ENCODE results near the gene RCAN1. TPM values are rescaled to one million over a fixed set of nuclear protein-coding genes. Genes with fewer than 3 reads are reported as not detected.

RCAN1 gene
- total RNA-seq, 1 experiment from 2014 or later, result 9.7 TPM

DNA sequence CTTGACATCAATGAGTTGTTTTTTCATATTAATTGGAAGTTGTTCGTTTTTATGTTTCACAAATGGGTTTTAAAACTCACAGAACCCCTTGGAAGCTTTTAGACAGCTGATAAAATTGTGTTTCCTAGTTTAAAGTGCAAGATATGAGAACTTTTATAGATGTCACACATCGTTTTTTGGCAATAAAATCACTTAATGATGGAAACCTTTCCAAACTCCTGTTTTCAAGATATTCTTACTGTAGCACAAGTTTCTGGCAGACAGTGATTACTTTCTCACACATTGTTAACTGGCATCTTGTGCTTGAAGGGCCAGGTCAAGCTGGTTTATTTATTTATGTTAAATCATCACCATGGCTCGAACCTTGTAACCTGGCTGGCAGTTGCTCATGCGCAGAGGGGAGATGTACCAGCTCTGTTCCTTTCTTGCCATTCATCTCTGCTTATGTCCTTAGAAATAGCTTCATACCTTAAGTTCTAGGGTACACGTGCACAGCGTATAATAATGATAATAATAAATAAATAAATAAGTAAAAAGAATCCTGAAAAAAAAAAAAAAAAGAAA, 10.2 kb upstream of the RCAN1 start:
- no peaks in the 10 kb centered on the region for H3K79me2 ChIP-seq (ENCODE audit: insufficient read depth, low read length)
- H4K20me1 ChIP-seq (ENCODE audit: insufficient read depth), result no peaks in the 10 kb centered on the region
- no peak overlapping the region for H3K9ac ChIP-seq (ENCODE audit: low read length)
- no peak for ATAC-seq
- intact Hi-C loops (cut with micrococcal nuclease), result no loop called here
- H3K4me1 ChIP-seq (ENCODE audit: control insufficient read depth in 1 of 2, insufficient read depth in 2 of 2, low read length in 2 of 2), result no peaks in the 10 kb centered on the region
- H3K4me2 ChIP-seq (ENCODE audit: low read length), result no peak overlapping the region
- POLR2A ChIA-PET, result no interaction called here
- H3K4me3 ChIP-seq (replicated peaks in 1 of 2; ENCODE audit: low read depth in 1 of 2, low read length in 2 of 2), result no peak overlapping the region
- no peak for DNase-seq (ENCODE audit: low read depth, low spot score)
- no peaks in the 10 kb centered on the region for H3K9me3 ChIP-seq (ENCODE audit: control insufficient read depth in 1 of 2, insufficient read depth in 1 of 2, low read depth in 1 of 2, low read length in 2 of 2)
- H3K27ac ChIP-seq (ENCODE audit: low read depth, low read length), result no peak overlapping the region
- no peak for TF ChIP-seq SRF (IDR thresholded peaks at IDR 0.05; ENCODE audit: low read depth)
- TF ChIP-seq, protein P1, sequence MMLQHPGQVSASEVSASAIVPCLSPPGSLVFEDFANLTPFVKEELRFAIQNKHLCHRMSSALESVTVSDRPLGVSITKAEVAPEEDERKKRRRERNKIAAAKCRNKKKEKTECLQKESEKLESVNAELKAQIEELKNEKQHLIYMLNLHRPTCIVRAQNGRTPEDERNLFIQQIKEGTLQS (IDR thresholded peaks at IDR 0.05), result no peak
- CTCF ChIA-PET, result no interaction called here
- no peak overlapping the region for H2AFZ ChIP-seq (ENCODE audit: low read depth, low read length, poor library complexity, severe bottlenecking)
- RAD21 ChIA-PET (ENCODE audit: low non-redundant PET in 1 of 2, low total read pairs in 2 of 2, uncharacterized antibody in 2 of 2, unreplicated experiment in 2 of 2), result no interaction called here
- H3K9me2 ChIP-seq (ENCODE audit: insufficient read depth), result no peaks in the 10 kb centered on the region
- H3K27me3 ChIP-seq (ENCODE audit: insufficient read depth, low read length), result no peaks in the 10 kb centered on the region
- no TSS peak for BruUV-seq (replicated peaks)
- no peaks in the 10 kb centered on the region for H3K36me3 ChIP-seq (ENCODE audit: control insufficient read depth in 1 of 2, insufficient read depth in 2 of 2, low read length in 2 of 2)

DNA sequence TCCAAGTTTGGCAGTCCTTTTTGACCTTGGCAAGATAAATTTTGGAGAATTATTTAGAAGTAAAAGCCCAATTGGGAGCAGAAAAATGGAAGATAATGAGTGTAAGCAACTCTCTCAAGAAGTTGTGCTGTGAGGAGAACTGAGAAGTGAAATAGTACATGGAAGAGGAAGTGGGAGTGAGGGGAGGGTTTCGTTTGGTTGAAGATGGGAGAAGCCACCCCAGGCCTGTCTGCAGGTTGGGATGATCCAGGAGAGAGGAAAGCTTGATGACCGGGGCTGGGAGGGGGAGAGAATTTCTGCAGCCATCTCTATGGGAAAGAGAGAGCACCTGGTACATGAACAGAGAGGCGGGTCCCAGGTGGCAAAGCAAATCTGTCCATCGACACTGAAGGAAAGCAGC, 8.6 kb upstream of the RCAN1 start:
- POLR2A ChIA-PET, result no interaction called here
- Histone ChIP-seq H3K4me2 (ENCODE audit: low read length) (no peak overlapping the region), H2AFZ (ENCODE audit: low read depth, low read length, poor library complexity, severe bottlenecking) (no peak overlapping the region), H3K36me3 (ENCODE audit: control insufficient read depth in 1 of 2, insufficient read depth in 2 of 2, low read length in 2 of 2) (no peaks in the 10 kb centered on the region), H3K4me1 (ENCODE audit: control insufficient read depth in 1 of 2, insufficient read depth in 2 of 2, low read length in 2 of 2) (no peaks in the 10 kb centered on the region), H3K9me3 (ENCODE audit: control insufficient read depth in 1 of 2, insufficient read depth in 1 of 2, low read depth in 1 of 2, low read length in 2 of 2) (no peaks in the 10 kb centered on the region), H3K27me3 (ENCODE audit: insufficient read depth, low read length) (no peaks in the 10 kb centered on the region), H3K9me2 (ENCODE audit: insufficient read depth) (no peaks in the 10 kb centered on the region), H4K20me1 (ENCODE audit: insufficient read depth) (no peaks in the 10 kb centered on the region), H3K4me3 (replicated peaks in 1 of 2; ENCODE audit: low read depth in 1 of 2, low read length in 2 of 2) (no peak overlapping the region), H3K27ac (ENCODE audit: low read depth, low read length) (no peak overlapping the region), H3K9ac (ENCODE audit: low read length) (no peak overlapping the region), H3K79me2 (ENCODE audit: insufficient read depth, low read length) (no peaks in the 10 kb centered on the region)
- RAD21 ChIA-PET (ENCODE audit: low non-redundant PET in 1 of 2, low total read pairs in 2 of 2, uncharacterized antibody in 2 of 2, unreplicated experiment in 2 of 2), result no interaction called here
- intact Hi-C loops (cut with micrococcal nuclease), result no loop called here
- CTCF ChIA-PET, result no interaction called here
- ATAC-seq, result no peak
- BruUV-seq (replicated peaks), result no TSS peak
- no peak for DNase-seq (ENCODE audit: low read depth, low spot score)
- no peak for TF ChIP-seq EZH2 (IDR thresholded peaks at IDR 0.05)
- TF ChIP-seq RAD21 (IDR thresholded peaks at IDR 0.05; ENCODE audit: low read depth), result no peak
- TF ChIP-seq ELF1 (IDR thresholded peaks at IDR 0.05; ENCODE audit: borderline replicate concordance, low read depth), result no peak
- TF ChIP-seq EZH2phosphoT487 (IDR thresholded peaks at IDR 0.05; ENCODE audit: borderline replicate concordance), result no peak
- no peak for TF ChIP-seq YY1 (IDR thresholded peaks at IDR 0.05; ENCODE audit: extremely low read depth, insufficient replicate concordance, low read depth, low read length)
- no peak for TF ChIP-seq CEBPB (IDR thresholded peaks at IDR 0.05; ENCODE audit: low read depth)
- TF ChIP-seq, protein P2, sequence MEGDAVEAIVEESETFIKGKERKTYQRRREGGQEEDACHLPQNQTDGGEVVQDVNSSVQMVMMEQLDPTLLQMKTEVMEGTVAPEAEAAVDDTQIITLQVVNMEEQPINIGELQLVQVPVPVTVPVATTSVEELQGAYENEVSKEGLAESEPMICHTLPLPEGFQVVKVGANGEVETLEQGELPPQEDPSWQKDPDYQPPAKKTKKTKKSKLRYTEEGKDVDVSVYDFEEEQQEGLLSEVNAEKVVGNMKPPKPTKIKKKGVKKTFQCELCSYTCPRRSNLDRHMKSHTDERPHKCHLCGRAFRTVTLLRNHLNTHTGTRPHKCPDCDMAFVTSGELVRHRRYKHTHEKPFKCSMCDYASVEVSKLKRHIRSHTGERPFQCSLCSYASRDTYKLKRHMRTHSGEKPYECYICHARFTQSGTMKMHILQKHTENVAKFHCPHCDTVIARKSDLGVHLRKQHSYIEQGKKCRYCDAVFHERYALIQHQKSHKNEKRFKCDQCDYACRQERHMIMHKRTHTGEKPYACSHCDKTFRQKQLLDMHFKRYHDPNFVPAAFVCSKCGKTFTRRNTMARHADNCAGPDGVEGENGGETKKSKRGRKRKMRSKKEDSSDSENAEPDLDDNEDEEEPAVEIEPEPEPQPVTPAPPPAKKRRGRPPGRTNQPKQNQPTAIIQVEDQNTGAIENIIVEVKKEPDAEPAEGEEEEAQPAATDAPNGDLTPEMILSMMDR (IDR thresholded peaks at IDR 0.05 in 2 of 3, conservative IDR thresholded peaks at IDR 0.05 in 1 of 3; ENCODE audit: borderline replicate concordance in 1 of 3, insufficient read depth in 1 of 3, low read depth in 2 of 3, low read length in 2 of 3), result no peak
- TF ChIP-seq, protein P3, sequence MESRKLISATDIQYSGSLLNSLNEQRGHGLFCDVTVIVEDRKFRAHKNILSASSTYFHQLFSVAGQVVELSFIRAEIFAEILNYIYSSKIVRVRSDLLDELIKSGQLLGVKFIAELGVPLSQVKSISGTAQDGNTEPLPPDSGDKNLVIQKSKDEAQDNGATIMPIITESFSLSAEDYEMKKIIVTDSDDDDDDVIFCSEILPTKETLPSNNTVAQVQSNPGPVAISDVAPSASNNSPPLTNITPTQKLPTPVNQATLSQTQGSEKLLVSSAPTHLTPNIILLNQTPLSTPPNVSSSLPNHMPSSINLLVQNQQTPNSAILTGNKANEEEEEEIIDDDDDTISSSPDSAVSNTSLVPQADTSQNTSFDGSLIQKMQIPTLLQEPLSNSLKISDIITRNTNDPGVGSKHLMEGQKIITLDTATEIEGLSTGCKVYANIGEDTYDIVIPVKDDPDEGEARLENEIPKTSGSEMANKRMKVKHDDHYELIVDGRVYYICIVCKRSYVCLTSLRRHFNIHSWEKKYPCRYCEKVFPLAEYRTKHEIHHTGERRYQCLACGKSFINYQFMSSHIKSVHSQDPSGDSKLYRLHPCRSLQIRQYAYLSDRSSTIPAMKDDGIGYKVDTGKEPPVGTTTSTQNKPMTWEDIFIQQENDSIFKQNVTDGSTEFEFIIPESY (IDR thresholded peaks at IDR 0.05; ENCODE audit: extremely low read depth, insufficient replicate concordance, low read length), result no peak
- no peak for TF ChIP-seq POLR2AphosphoS5 (IDR thresholded peaks at IDR 0.05; ENCODE audit: low read depth, low read length)
- TF ChIP-seq, protein P4, sequence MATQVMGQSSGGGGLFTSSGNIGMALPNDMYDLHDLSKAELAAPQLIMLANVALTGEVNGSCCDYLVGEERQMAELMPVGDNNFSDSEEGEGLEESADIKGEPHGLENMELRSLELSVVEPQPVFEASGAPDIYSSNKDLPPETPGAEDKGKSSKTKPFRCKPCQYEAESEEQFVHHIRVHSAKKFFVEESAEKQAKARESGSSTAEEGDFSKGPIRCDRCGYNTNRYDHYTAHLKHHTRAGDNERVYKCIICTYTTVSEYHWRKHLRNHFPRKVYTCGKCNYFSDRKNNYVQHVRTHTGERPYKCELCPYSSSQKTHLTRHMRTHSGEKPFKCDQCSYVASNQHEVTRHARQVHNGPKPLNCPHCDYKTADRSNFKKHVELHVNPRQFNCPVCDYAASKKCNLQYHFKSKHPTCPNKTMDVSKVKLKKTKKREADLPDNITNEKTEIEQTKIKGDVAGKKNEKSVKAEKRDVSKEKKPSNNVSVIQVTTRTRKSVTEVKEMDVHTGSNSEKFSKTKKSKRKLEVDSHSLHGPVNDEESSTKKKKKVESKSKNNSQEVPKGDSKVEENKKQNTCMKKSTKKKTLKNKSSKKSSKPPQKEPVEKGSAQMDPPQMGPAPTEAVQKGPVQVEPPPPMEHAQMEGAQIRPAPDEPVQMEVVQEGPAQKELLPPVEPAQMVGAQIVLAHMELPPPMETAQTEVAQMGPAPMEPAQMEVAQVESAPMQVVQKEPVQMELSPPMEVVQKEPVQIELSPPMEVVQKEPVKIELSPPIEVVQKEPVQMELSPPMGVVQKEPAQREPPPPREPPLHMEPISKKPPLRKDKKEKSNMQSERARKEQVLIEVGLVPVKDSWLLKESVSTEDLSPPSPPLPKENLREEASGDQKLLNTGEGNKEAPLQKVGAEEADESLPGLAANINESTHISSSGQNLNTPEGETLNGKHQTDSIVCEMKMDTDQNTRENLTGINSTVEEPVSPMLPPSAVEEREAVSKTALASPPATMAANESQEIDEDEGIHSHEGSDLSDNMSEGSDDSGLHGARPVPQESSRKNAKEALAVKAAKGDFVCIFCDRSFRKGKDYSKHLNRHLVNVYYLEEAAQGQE (IDR thresholded peaks at IDR 0.05; ENCODE audit: low read depth), result no peak
